ENCODE results near the gene GLT1D1.
"Not testable (repeated sequence)": the region's sequence is repeated elsewhere in the genome, so short reads cannot be mapped to it uniquely, and the experiment has no call there.

Gene GLT1D1

DNA sequence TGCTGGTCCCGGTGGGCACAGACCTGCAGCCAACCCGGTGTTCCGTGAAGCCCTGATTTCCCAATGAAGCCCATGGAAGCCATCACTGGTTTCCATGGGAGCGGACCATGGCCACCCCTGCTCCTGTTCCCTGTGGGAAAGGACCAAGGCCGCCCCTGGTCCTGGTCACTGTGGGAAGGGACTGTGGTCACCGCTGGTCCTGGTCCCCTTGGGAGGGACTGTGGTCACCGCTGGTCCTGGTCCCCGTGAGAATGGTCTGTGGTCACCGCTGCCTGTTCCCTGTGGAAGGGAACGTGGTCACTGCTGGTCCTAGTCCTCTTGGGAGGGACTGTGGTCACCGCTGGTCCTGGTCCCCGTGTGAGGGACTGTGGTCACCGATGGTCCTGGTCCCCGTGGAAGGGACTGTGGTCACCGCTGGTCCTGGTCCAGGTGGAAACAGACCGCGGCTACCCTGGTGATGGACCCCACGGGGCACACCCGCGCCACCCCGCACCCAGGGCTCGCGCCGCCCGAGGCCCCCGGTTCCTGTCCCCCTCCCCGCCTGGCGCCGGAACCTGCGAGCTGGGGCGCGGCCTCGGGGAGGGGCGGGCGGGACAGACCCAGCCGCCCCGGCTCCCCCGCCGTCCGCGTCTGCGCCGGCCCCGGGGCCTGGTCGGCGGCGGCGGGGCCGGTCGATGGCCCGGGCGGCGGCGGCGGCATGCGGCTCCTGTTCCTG lies at the start of gene GLT1D1:
Gene GLT1D1 (plus strand): TSS at position 594 of the 715 bp plus-strand sequence. CDS start 104 bp downstream, at position 698.
- no peak for DNase-seq

DNA sequence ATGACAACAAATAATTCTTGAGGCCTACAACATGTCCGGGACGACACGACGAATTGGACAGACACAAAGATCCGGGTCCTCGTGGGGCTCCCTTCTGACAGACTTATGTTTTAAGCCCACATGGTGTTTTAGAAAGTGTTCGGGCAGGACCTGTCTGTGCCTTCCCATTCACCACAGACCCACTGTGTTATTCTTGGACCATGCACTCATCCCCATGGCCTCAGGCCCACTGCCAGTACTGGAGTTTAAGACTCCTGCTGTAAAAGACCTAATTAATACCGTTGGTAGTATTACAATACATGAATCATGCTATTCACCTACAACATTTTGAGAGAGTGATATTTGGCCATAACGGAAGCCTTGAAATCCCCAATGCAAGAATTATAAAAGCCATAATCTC lies 49.5 kb upstream of the GLT1D1 start:
- DNase-seq: no peak

DNA sequence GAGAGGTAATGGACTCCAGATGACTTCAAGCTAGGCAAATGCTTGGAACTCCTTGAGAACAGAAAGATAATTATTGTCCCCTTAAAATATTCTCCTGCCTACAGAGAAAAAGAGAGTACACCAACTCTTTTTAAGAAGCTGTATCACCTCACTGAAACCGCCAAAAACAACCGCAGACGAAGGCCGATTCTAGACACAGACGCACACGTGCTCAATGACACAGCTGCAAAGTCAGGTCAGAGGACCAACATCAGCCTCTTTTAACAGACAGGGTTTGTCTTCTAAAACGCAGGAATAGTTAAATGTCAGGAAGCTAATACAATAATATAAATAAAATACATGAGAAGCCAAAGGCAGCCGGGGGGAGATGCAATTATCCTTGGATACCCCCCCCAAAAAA lies 48.5 kb upstream of the GLT1D1 start:
- no peak for DNase-seq

DNA sequence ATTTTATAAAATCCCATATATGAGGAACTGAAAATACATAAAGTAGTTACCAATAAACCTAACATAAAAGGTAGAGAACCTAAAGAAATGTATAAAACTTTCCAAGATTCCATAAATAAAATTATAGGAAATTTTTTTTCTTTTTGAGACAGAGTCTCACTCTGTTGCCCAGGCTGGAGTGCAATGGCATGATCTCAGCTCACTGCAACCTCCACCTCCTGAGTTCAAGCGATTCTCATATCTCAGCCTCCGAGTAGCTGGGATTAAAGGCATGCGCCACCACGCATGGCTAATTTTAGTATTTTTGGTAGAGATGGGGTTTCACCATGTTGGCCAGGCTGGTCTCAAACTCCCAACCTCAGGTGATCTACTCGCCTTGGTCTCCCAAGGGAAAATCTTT lies 47.9 kb upstream of the GLT1D1 start:
- DNase-seq: not testable (repeated sequence)

DNA sequence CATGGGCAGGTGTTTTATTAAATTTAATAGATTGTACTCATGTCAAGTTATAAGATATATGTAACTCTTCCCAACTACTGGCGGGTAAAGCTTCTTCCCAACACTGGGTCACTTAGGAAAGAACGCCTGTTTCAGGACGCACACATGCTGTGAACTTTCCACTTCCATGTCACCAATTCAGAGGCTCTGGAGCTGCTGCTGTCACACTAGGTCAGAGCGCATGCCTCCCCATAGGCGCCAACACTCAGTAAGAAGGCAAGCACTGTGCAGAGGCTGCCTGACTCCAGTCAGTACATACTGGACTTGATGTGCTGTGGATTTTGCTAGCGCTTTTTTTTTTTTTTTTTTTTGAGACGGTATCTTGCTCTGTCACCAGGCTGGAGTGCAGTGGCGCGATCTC lies 46.7 kb upstream of the GLT1D1 start:
- no peak for DNase-seq

DNA sequence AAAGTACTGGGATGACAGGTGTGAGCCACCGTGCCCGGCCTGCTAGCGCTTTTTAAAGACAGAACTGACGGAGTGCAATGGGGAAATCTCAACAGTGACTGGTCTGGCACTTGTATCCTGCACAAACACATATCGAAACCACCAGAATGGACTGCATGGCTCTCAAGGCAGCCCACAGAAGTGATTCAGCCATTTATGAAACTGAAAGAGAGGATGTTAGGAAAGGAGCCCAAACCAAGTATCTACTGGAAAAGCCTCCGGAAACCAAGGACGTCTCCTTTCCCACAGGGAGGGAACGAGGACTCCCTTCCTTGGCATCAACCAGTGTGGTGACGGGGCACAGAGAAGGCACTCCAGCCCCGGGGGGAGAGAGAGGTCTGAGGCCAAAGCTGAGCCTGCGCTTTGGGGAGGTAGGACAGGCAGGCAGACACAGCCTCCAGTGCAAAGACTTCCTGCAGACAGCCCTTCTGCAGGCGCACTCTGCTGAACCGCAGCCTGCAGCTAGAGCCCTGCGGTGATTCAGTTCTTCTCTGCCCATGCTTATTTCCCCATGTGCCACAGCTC lies 46.0 kb upstream of the GLT1D1 start:
- DNase-seq: no peak

DNA sequence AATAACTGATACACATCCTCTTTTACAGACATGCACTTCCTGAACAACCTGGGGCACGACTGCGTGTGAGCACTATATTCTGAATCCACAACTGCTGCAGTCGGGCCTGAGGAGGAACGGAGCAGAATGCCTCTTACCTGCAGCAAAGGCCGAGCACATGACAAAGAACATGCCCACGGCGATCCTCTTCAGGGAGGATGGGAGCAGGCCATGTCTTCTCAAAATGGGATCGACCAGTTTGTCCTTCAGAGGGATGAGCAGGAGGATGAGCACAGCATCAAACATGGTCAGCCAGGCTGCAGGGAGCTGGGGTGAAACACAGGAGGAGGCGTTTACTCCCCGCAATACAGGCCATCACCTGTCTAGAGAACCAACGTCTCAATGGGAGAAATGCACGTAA lies 44.6 kb upstream of the GLT1D1 start:
- no peak for DNase-seq

DNA sequence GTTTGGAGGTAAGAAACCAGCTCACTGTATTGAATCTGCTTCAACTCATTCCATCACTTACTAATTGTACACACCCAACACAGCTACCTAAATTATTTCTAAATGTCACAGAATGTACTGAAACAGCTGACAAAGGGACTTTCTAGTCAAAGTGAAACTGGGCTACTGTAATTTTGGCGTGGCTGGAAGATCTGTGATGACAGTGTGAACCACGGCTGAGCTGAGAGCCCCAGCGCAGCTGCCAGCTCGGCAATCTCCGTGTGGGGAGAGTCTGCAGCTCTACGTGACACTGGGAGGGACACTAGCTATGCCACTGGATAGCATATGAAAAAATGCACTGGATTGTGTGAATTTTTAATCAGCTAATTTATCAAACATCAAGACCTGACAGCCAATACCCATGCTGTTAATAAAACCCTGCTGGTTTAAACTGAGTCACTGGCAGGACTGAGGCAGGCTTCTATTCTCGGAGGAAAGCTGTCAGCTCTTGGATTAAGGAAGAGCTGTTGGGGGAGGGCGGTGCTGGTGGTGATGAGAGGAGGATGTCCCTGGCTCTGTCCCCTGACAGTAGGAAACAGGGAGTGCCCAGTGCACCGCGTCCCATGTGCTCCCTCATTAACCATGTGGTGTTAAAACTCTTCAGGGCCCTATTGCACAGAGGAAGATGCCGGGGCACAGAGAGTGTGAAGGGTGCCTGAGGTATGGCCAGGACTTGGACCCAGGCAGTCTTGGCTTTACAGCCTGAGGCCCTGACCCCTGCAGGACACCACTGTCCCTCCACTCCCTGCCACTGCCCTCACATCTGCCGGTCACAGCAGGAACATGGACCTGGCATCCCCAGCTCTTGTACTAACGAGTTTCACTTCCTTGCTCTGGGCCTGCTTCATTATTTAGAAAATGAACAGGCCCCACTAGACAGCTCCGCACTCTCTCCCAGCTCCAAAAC lies 42.8 kb upstream of the GLT1D1 start:
- DNase-seq: peak; percentile 64 to 75

DNA sequence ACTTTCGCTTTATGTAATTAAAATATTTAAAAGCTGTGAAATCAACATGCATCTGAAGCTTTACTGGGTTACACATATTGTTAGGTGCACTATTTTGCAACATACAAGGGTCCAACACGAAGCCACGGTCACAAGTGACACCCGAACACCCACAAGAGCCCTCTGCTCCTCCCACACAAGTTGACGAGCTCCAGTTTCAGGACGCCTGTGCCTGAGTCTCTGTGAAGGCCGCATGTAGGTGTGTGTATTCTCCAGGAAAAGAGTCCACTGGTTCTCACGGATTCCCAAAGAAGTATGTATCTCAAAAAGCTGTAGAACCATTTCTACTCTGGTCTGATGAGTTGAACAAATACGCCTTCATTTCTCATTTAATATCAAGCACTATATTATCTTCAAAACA lies 41.5 kb upstream of the GLT1D1 start:
- no peak for DNase-seq

DNA sequence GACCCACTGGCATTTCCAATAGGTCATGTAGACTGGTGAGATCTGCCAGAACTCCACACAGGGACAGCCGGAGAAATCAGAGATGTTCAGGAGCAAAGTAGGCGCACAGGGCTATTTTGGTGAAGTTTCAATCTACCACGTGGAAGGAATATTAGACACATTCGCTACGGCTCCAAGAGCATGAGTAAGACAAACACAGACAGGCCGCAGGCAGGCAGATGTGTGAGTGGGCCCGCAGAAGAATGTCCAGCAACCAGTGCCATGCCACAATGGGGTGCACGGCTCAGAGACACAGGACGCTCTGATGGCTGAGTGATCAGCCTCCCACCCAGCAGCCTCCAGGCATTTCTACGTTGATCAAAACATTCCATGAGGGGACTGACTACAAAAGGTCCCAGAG lies 39.9 kb upstream of the GLT1D1 start:
- no peak for DNase-seq

DNA sequence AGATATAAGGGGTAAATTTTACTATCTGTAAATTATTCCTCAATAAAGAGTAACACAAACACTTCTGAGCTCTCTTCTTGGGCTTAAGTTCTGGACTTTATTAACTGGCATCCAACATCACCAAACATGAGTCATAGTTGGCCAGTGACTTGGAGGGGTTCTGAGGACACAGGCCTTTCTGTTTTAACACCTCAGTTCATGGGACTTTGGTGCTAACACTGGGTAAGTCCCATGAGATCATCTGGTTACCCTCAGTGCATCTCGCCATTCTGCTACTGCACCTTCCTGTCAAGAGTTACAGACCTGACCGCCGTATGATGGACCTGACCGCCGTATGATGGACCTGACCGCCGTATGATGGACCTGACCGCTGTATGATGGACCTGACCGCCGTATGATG lies 39.4 kb upstream of the GLT1D1 start:
- DNase-seq: no peak

DNA sequence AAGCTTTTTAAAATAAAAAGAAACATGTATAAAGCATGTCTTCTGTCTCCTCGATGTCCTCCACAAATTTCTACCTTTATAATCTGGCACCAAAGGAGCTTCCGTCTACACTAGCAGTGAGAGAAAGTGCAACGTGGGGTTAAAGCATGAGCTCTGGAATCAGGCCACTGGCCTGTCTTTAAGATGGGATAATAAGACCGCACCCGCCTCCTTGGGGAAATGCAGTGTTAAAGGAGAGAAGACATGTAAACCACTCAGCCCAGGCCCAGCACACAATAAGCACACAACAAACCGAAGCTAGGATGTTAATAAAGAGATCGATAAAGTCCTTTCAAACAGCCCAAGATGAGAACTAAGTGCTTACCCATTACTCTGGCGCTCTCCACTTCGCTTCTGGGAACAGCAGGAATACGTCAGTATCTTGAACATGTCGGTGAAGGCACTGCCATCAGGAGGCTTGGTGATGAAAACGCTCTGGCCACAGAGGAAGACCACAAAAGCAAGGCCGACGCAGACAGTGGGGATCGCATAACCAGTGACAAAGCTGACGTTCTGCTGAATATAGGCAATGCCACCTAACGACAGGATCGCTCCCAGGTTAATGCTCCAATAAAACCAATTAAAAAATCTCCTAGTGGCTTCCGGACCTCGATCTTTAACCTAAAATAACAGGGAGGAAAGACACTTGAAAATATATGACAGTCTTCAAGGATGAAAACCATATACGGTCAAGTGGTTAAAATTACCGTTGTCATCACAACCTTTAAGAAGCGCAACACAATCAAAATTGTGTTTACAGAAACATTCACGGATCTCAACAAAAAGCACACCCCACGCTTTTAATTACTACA lies 38.6 kb upstream of the GLT1D1 start:
- DNase-seq: no peak

DNA sequence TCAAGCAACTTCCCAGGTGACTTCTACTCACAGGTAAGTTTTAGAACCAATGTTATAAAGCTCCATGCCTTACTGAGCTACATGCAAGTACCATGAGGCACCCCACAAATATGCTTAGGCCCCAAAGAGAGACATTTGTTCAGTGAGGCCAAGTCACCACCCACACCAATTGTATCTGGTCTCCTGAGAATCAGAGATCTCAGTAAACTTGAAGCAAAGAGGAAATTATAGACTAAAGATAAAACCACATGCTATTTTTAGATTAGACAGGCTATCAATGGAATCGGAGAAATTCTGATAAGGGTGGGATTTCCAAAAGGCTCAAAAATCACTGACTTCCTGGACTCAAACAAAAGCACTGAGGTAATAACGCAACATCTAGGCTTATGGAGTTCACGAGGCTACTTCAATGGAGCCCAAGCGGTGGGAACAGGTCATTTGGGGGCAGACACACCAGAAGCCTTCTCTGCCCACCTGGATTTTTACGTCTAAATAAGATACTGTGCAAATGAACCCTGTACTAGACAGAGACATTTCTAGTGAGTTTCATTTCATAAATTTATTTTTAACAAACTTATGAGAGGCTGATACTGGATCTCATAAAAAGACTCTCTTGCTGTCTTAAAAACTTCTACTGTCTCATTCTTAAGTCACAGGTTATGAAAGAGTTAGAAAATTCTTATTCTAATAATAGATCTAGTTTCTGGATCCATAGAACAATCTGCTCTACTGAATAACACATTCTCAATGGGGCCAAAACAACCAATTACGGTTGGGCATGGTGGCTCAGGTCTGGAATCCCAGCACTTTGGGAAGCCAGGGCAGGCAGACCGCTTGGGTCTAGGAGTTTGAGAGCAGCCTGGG lies 37.3 kb upstream of the GLT1D1 start:
- no peak for DNase-seq

DNA sequence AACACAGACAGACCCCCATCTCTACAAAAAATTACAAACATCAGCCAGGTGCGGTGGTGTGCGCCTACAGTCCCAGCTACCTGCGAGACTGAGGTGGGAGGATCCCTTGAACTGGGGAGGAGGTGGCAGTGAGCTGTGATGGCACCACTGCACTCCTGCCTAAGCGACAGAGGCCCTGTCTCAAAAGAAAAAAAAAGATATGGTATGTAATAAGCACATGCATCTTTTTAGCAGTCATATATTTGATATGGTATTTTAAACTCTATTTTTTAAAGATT lies 36.7 kb upstream of the GLT1D1 start:
- no peak for DNase-seq

DNA sequence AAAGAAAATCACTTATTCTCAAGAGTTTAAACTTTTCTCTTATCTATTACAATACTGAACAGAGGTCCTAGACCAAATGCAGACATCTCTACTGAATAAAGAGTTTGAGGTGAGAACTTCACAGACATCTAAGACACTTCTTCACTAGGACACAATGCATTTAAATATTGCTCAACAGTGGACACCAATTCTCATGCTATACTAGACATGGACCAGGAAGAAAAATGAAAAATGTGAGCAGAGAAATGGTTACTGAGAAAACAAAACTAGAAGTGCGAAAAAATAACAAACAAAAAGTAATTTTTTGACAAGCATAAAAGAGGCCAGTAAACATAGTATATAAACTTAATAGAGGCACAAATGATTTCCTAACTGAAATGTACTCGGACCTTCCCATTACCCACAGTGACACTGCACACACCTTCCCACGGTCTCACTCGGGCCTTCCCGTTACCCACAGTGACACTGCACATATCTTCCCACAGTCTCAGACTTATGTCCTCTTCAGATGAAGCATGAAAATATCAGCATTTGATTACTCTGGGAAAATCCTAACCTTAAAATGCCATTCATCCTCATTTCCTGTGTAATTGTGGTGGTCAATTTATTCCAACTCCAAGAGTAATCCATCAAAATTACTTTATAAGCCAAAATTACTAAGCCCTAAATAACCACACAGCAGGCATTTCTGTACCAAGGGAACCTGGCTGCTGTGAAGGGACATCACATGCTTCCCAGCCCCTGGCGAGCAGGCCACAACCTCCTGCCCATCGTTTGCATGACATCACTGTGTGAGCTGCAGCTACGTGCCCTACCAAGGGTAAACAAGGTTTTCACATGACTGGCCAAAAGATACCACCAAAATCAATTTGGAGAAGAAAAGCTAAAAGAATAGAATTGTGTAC lies 35.9 kb upstream of the GLT1D1 start:
- DNase-seq: no peak

DNA sequence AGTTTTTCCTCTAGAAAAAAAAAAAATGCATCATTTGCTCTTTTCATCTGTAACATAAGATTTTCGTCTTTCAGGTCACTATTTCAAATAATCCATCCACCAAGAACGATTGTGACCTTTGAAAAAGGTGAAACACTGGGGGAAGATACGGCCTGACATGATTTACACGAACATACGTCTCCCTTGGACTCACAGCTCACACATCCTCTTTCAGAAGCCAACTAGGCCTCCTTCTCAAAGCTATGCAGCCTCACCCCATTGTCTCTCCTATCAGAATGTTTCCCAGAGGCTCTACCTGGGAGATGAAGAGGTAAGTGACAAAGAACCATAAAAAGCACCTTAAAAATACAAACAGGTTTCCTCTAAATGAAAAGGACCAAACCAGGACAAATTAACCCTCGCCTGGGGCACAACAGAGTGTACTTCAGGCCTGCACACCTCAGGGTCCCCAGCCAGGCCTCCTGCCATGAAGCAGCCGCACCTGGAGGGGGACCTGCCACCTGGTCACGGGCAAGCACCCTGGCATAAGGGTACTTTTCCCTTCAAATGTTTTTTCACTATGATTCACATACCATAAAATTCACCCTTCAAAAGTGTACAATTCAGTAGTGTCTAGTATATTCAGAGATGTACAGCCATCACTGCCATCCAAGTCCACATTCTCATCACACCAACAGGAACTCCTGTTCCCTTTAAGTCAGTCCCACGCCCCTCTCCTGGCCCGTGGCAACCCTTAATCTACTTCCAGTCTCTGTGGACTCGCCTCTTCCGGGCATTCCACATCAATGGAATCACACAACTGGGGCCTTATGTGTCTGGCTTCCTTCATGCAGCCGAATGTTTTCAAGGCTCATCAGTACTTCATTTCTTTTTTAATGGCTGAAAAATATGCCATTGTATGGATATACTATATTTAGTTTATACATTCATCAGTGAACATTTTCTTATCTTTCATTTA lies 34.9 kb upstream of the GLT1D1 start:
- DNase-seq: no peak

DNA sequence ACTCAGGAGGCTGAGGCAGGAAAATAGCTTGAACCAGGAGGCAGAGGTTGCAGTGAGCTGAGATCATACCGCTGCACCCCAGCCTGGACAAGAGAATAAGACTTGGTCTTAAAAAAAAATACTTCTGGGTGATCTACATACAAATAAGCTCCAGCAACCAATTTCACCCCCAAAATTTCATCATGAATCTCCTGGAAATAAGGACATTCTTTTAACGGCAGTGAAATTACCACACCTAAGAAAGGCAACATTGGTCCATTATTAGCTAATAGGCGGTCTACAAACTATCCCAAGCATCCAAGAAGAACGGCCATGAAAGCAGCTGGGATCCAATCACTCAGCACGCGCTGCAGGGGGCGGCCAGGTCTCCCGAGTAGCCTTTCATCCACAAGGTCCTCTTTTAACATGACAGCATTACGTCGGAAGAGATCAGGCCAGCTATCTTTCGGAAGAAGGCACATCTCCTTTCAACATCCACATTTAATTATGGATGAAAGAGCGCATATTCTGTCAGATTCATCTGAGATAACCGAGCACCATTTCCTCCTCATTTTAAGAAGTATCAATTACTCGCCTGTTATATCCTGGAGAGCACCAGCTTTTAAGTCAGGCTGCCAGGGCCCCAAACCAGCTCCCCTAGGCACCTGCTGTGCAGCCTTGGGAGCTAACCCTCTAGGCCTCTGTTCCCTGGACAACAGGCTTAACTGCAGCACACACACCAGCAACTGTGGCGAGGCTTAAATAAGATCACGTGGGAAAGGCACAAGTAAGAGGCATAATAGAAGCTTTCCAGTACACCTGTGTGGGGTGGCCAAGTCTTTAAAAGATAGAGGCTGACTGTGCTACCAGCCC lies 33.8 kb upstream of the GLT1D1 start:
- no peak for DNase-seq

DNA sequence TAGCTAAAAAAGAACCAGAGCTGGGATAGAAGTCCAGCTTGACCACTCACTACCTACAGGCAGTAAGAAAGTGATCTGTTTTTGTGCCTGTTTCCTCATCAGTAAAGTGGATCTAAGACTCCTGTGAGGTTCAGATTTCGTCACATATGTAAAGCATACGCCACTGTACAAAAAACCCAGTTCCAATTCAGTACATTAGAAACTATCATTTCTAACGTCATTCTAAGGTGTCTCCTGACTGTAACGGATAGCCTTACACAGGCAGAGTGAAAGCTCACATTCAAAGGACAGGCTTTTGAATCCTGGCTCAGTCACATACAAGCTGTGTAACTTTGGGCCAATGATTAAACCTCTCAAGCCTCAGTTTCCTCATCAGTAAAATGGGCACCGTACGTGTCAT lies 33.0 kb upstream of the GLT1D1 start:
- no peak for DNase-seq

Measured in activated T-cell treated with anti-CD3 and anti-CD28 coated beads, Interleukin-2, amount 50 U/mL, for 48 hours (primary cell).